Mesendoderm (in vitro differentiated cells): Measurements from ENCODE around the gene NACA. TPM values are rescaled to one million over a fixed set of nuclear protein-coding genes. Genes with fewer than 3 reads are reported as not detected.

Experiments
- DNase-seq: peaks from one replicate; pipeline ENCODE4 v3.0.0; 2013
- H2AK5ac ChIP-seq: 2 replicates; pipeline ENCODE4 v1.6.1; 2013; ENCODE audit warnings: low read length, inconsistent platforms
- H2BK120ac ChIP-seq: 2 replicates; pipeline ENCODE4 v1.6.1; 2013; ENCODE audit warnings: low read depth, mild to moderate bottlenecking, low read length, moderate library complexity, mixed read lengths
- H2BK15ac ChIP-seq: replicated peaks from 2 replicates; pipeline ENCODE4 v1.6.1; 2013; ENCODE audit warnings: low read depth, mild to moderate bottlenecking, moderate library complexity
- H2BK5ac ChIP-seq: 2 replicates; pipeline ENCODE4 v1.6.1; 2013; ENCODE audit warnings: low read length, inconsistent platforms
- H3K18ac ChIP-seq: 2 replicates; pipeline ENCODE4 v1.6.1; 2013; ENCODE audit warnings: mild to moderate bottlenecking, low read length, mixed read lengths
- H3K23ac ChIP-seq: one replicate; pipeline ENCODE4 v1.6.1; 2013; ENCODE audit warnings: low read length
- H3K27ac ChIP-seq: 2 replicates; pipeline ENCODE4 v1.5.1; 2013; ENCODE audit warnings: low read depth, mild to moderate bottlenecking, inconsistent platforms, low read length, moderate library complexity
- H3K27me3 ChIP-seq: 2 replicates; pipeline ENCODE4 v1.6.1; 2013; ENCODE audit warnings: low read length, control low read depth, mild to moderate bottlenecking, inconsistent platforms; ENCODE audit not compliant: insufficient read depth, poor library complexity
- H3K36me3 ChIP-seq: 2 replicates; pipeline ENCODE4 v1.6.1; 2013; ENCODE audit warnings: low read length, inconsistent platforms; ENCODE audit not compliant: control insufficient read depth, insufficient read depth
- H3K4ac ChIP-seq: one replicate; pipeline ENCODE4 v1.6.1; 2013; ENCODE audit warnings: low read depth, mild to moderate bottlenecking, low read length, moderate library complexity
- H3K4me1 ChIP-seq: 2 replicates; pipeline ENCODE4 v1.6.1; 2013; ENCODE audit warnings: low read depth, low read length, inconsistent platforms; ENCODE audit not compliant: control insufficient read depth
- H3K4me2 ChIP-seq: 2 replicates; pipeline ENCODE4 v1.6.1; 2013; ENCODE audit warnings: low read length
- H3K4me3 ChIP-seq: 2 replicates; pipeline ENCODE4 v1.5.1; 2013; ENCODE audit warnings: mild to moderate bottlenecking, low read length
- H3K56ac ChIP-seq: one replicate; pipeline ENCODE4 v1.6.1; 2013; ENCODE audit warnings: low read length
- H3K79me1 ChIP-seq: 2 replicates; pipeline ENCODE4 v1.6.1; 2013; ENCODE audit warnings: low read length, inconsistent platforms
- H3K79me2 ChIP-seq: 2 replicates; pipeline ENCODE4 v1.6.1; 2013; ENCODE audit warnings: mild to moderate bottlenecking, low read length; ENCODE audit not compliant: control insufficient read depth, insufficient read depth
- H3K9ac ChIP-seq: 2 replicates; pipeline ENCODE4 v1.6.1; 2013; ENCODE audit warnings: low read length, inconsistent platforms
- H4K5ac ChIP-seq: one replicate; pipeline ENCODE4 v1.6.1; 2013; ENCODE audit warnings: low read length
- H4K8ac ChIP-seq: one replicate; pipeline ENCODE4 v1.6.1; 2013; ENCODE audit warnings: low read depth, mild to moderate bottlenecking, control low read depth, low read length, moderate library complexity
- WGBS: extraction: QIAGEN DNeasy Blood & Tissue Kit; methylation state at CpG from one replicate; pipeline ENCODE4 v1.1.7; 2013; ENCODE audit warnings: low lambda C conversion rate, missing lambda C conversion rate; ENCODE audit not compliant: insufficient coverage; ENCODE audit errors: extremely low coverage; 5-methylcytosine and 5-hydroxymethylcytosine counted together
- small RNA-seq: library from polyadenylated mRNA; stranded (forward); fragments of <200 nt; extraction: miRNeasy Mini kit (QIAGEN cat#:217004); gene quantifications from one replicate; pipeline ENCODE3, GENCODE V24; 2013; ENCODE audit not compliant: insufficient read depth

NACA gene

GRCh38 chr12:56676851-56677580 is 48.1 kb downstream of the NACA start:
- Histone ChIP-seq H3K36me3 (peaks cover 3% of the 10 kb centered on the region), H3K79me2 (peaks cover 78% of the 10 kb centered on the region), H4K8ac (no peak overlapping the region), H3K56ac (no peak overlapping the region), H4K5ac (no peak overlapping the region), H3K18ac (no peak overlapping the region), H2BK120ac (no peak overlapping the region), H3K23ac (no peak overlapping the region), H2BK15ac (no peak overlapping the region), H2AK5ac (no peak overlapping the region), H3K4me1 (no peaks in the 10 kb centered on the region), H3K27ac (no peak overlapping the region), H2BK5ac (no peak overlapping the region), H3K4me3 (no peak overlapping the region), H3K27me3 (no peaks in the 10 kb centered on the region), H3K79me1 (peaks cover 4% of the 10 kb centered on the region), H3K4me2 (no peak overlapping the region), H3K9ac (no peak overlapping the region), H3K4ac (no peak overlapping the region)
- DNase-seq = no peak
- no CpG with 5 or more reads among the region's 11 CpGs for WGBS

- no CpG with 5 or more reads among the region's 2 CpGs for WGBS
- Histone ChIP-seq H3K4ac (no peak overlapping the region), H3K79me2 (peaks cover 32% of the 10 kb centered on the region), H2BK120ac (no peak overlapping the region), H3K23ac (no peak overlapping the region), H2BK15ac (no peak overlapping the region), H4K8ac (no peak overlapping the region), H2AK5ac (no peak overlapping the region), H4K5ac (no peak overlapping the region), H3K56ac (no peak overlapping the region), H3K4me1 (no peaks in the 10 kb centered on the region), H3K36me3 (peaks cover 6% of the 10 kb centered on the region), H3K9ac (no peak overlapping the region), H3K27ac (no peak overlapping the region), H3K18ac (no peak overlapping the region), H3K79me1 (peaks cover 6% of the 10 kb centered on the region), H3K27me3 (no peaks in the 10 kb centered on the region), H3K4me2 (no peak overlapping the region), H2BK5ac (no peak overlapping the region), H3K4me3 (no peak overlapping the region)
- no peak for DNase-seq
Observed at GRCh38 chr12:56671608-56672007, 53.5 kb downstream of the NACA start.

GRCh38 chr12:56670836-56671235 is 54.3 kb downstream of the NACA start:
- Histone ChIP-seq H3K18ac (no peak overlapping the region), H3K9ac (no peak overlapping the region), H3K79me2 (peaks cover 26% of the 10 kb centered on the region), H3K4ac (no peak overlapping the region), H3K79me1 (peaks cover 6% of the 10 kb centered on the region), H3K27me3 (no peaks in the 10 kb centered on the region), H2AK5ac (no peak overlapping the region), H3K4me3 (no peak overlapping the region), H3K23ac (no peak overlapping the region), H3K56ac (no peak overlapping the region), H3K36me3 (peaks cover 6% of the 10 kb centered on the region), H3K4me1 (no peaks in the 10 kb centered on the region), H2BK15ac (no peak overlapping the region), H4K8ac (no peak overlapping the region), H4K5ac (no peak overlapping the region), H2BK5ac (no peak overlapping the region), H3K27ac (no peak overlapping the region), H2BK120ac (no peak overlapping the region), H3K4me2 (no peak overlapping the region)
- no peak for DNase-seq
- no CpG with 5 or more reads among the region's 4 CpGs for WGBS

- Histone ChIP-seq H3K4me3 (no peak overlapping the region), H3K27ac (no peak overlapping the region), H3K4ac (no peak overlapping the region), H3K79me1 (peaks cover 6% of the 10 kb centered on the region), H2BK15ac (no peak overlapping the region), H3K56ac (no peak overlapping the region), H4K5ac (no peak overlapping the region), H3K18ac (no peak overlapping the region), H2BK5ac (no peak overlapping the region), H3K27me3 (no peaks in the 10 kb centered on the region), H3K36me3 (peaks cover 6% of the 10 kb centered on the region), H2AK5ac (no peak overlapping the region), H3K4me1 (no peaks in the 10 kb centered on the region), H3K4me2 (no peak overlapping the region), H3K9ac (no peak overlapping the region), H4K8ac (no peak overlapping the region), H3K79me2 (peaks cover 8% of the 10 kb centered on the region), H3K23ac (no peak overlapping the region), H2BK120ac (no peak overlapping the region)
- no CpG with 5 or more reads among the region's 2 CpGs for WGBS
- no peak for DNase-seq
Observed at GRCh38 chr12:56668197-56668457, 57.0 kb downstream of the NACA start.

Small RNAs within 50 kb of the gene (small RNA-seq; reads per million reads assigned to genes)
- not detected for gene RN7SL809P
